Sigmoid colon (tissue), 4 donors: ENCODE data around the gene KRT27.

ENCODE experiments used
- POLR2A ChIP-seq, 2 donors: fragments of 450-650 bp; IDR thresholded peaks; one replicate each; pipeline ENCODE4 v1.6.1; 2016; ENCODE audit warnings: antibody characterized with exemption in 2 of 2, mild to moderate bottlenecking in 2 of 2, moderate library complexity in 2 of 2
- POLR2AphosphoS5 ChIP-seq, 4 donors: sonication (generic); formaldehyde crosslinking; IDR thresholded peaks; one replicate each; pipeline ENCODE4 v1.6.1; 2017; ENCODE audit warnings: antibody characterized with exemption in 4 of 4
- TF ChIP-seq, protein P1 (sequence below), 4 experiments: fragments of 450-650 bp in 3 of 4; fragments of 200-600 bp in 1 of 4; IDR thresholded peaks; one replicate each; pipeline ENCODE4 v1.5.1; 2016 to 2019; ENCODE audit warnings: antibody characterized with exemption in 4 of 4, mild to moderate bottlenecking in 3 of 4, moderate library complexity in 2 of 4

GRCh38 chr17:40813804-40814203 lies 31.5 kb upstream of the KRT27 start:
- TF ChIP-seq, protein P1, sequence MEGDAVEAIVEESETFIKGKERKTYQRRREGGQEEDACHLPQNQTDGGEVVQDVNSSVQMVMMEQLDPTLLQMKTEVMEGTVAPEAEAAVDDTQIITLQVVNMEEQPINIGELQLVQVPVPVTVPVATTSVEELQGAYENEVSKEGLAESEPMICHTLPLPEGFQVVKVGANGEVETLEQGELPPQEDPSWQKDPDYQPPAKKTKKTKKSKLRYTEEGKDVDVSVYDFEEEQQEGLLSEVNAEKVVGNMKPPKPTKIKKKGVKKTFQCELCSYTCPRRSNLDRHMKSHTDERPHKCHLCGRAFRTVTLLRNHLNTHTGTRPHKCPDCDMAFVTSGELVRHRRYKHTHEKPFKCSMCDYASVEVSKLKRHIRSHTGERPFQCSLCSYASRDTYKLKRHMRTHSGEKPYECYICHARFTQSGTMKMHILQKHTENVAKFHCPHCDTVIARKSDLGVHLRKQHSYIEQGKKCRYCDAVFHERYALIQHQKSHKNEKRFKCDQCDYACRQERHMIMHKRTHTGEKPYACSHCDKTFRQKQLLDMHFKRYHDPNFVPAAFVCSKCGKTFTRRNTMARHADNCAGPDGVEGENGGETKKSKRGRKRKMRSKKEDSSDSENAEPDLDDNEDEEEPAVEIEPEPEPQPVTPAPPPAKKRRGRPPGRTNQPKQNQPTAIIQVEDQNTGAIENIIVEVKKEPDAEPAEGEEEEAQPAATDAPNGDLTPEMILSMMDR (IDR thresholded peaks at IDR 0.05) = no peak
- no peak for TF ChIP-seq POLR2AphosphoS5 (IDR thresholded peaks at IDR 0.05)
- no peak for TF ChIP-seq POLR2A (IDR thresholded peaks at IDR 0.05)
